ENCODE measurements around the gene CHMP5. TPM values are rescaled to one million over a fixed set of nuclear protein-coding genes. Genes with fewer than 3 reads are reported as not detected.

The CHMP5 gene
- total RNA-seq, 4 donors from 2014 or later: 48.0 to 77.2 (median 65.2) TPM

DNA sequence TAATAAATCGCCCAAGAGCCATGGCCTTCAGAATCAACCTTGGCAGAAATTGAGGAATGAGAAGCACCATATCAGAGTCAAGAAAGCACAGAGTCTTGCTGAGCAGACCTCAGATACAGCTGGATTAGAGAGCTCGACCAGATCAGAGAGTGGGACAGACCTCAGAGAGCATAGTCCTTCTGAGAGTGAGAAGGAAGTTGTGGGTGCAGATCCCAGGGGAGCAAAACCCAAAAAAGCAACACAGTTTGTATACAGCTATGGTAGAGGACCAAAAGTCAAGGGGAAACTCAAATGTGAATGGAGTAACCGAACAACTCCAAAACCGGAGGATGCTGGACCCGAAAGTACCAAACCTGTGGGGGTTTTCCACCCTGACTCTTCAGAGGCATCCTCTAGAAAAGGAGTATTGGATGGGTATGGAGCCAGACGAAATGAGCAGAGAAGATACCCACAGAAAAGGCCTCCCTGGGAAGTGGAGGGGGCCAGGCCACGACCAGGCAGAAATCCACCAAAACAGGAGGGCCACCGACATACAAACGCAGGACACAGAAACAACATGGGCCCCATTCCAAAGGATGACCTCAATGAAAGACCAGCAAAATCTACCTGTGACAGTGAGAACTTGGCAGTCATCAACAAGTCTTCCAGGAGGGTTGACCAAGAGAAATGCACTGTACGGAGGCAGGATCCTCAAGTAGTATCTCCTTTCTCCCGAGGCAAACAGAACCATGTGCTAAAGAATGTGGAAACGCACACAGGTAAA, 30.0 kb downstream of the CHMP5 start:
- H3K36me3 ChIP-seq: peaks cover 18 to 70% (median 49%) of the 10 kb centered on the region in 4 donors
- no peaks in the 10 kb centered on the region for H3K9me3 ChIP-seq
- peaks cover 67 to 88% (median 85%) of the 10 kb centered on the region in 4 donors for H3K4me1 ChIP-seq
- H3K27me3 ChIP-seq: no peaks in the 10 kb centered on the region
- TF ChIP-seq EP300 (IDR thresholded peaks at IDR 0.05) (no peak), POLR2A (IDR thresholded peaks at IDR 0.05; ENCODE audit: low read depth) (no peak), POLR2AphosphoS5 (IDR thresholded peaks at IDR 0.05) (no peak)
- TF ChIP-seq, protein P1, sequence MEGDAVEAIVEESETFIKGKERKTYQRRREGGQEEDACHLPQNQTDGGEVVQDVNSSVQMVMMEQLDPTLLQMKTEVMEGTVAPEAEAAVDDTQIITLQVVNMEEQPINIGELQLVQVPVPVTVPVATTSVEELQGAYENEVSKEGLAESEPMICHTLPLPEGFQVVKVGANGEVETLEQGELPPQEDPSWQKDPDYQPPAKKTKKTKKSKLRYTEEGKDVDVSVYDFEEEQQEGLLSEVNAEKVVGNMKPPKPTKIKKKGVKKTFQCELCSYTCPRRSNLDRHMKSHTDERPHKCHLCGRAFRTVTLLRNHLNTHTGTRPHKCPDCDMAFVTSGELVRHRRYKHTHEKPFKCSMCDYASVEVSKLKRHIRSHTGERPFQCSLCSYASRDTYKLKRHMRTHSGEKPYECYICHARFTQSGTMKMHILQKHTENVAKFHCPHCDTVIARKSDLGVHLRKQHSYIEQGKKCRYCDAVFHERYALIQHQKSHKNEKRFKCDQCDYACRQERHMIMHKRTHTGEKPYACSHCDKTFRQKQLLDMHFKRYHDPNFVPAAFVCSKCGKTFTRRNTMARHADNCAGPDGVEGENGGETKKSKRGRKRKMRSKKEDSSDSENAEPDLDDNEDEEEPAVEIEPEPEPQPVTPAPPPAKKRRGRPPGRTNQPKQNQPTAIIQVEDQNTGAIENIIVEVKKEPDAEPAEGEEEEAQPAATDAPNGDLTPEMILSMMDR (IDR thresholded peaks at IDR 0.05): no peak
- intact Hi-C loops (cut with DNase I): loop anchor here (5.0 kb wide), 1 partner anchor 32 kb away; no protein-coding TSS in a partner anchor
- 92% methylated on average over 12 of the region's 12 CpGs for WGBS
- no peak overlapping the region for H3K4me3 ChIP-seq
- no peak overlapping the region for H3K27ac ChIP-seq (replicated peaks in 1 of 4)
- DNase-seq (ENCODE audit: extremely low spot score): no peak

DNA sequence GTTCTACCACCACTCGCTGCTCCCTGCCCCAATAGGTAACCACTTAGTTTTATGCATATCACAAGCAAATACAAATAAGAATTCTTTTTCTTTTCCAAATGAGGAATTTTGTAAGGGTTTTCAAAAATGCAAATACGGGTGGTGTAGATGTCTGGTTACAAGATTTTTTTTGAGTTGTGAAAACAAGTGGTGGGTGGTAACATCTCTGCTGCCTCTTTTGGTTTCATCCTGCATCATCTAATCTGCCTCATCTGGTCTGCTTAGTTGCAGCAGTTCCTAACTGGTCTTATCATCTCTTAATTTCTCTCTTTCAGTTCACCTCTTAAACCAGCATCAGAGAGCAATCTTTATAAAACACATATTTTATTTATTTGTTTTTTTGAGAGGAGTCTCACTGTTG, 30.7 kb downstream of the CHMP5 start:
- TF ChIP-seq POLR2AphosphoS5 (IDR thresholded peaks at IDR 0.05) (no peak), EP300 (IDR thresholded peaks at IDR 0.05) (no peak), POLR2A (IDR thresholded peaks at IDR 0.05; ENCODE audit: low read depth) (no peak)
- TF ChIP-seq, protein P1 (IDR thresholded peaks at IDR 0.05): no peak
- Histone ChIP-seq H3K27me3 (no peaks in the 10 kb centered on the region), H3K36me3 (peaks cover 23 to 77% (median 55%) of the 10 kb centered on the region in 4 donors), H3K27ac (replicated peaks in 1 of 4) (no peak overlapping the region), H3K4me3 (no peak overlapping the region), H3K9me3 (no peaks in the 10 kb centered on the region), H3K4me1 (peaks cover 70 to 94% (median 85%) of the 10 kb centered on the region in 4 donors)
- 92% methylated on average over 2 of the region's 2 CpGs for WGBS
- intact Hi-C loops (cut with DNase I): no loop called here
- no peak for DNase-seq (ENCODE audit: extremely low spot score)

DNA sequence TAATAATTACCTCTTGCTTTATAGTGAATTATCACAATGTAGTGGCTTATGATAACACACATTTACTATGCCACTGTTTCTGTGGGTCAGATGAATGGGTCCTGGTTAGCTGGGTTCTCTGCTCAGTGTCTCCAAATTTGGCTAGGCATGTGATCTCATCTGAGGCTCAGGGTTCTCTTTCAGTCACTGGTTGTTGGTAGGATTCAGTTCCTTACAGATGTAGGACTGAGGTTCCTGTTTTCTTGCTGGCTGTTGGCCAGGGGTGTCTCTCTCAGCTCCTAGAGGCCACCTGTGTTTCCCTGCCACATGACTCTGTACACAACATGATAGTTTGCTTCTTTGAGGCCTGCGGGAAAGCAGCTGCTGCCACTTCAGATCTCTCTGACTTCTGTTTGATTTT, 32.6 kb downstream of the CHMP5 start:
- no peaks in the 10 kb centered on the region for H3K27me3 ChIP-seq
- no peak overlapping the region for H3K4me3 ChIP-seq
- intact Hi-C loops (cut with DNase I): no loop called here
- no peak for DNase-seq (ENCODE audit: extremely low spot score)
- TF ChIP-seq EP300 (IDR thresholded peaks at IDR 0.05): no peak
- no peak for TF ChIP-seq POLR2A (IDR thresholded peaks at IDR 0.05; ENCODE audit: low read depth)
- TF ChIP-seq, protein P1 (IDR thresholded peaks at IDR 0.05): no peak
- no peak for TF ChIP-seq POLR2AphosphoS5 (IDR thresholded peaks at IDR 0.05)
- peaks cover 39 to 87% (median 71%) of the 10 kb centered on the region in 4 donors for H3K36me3 ChIP-seq
- H3K27ac ChIP-seq (replicated peaks in 1 of 4): no peak overlapping the region
- peaks cover 60 to 80% (median 71%) of the 10 kb centered on the region in 4 donors for H3K4me1 ChIP-seq
- 33% methylated on average over 1 of the region's 1 CpG for WGBS
- no peaks in the 10 kb centered on the region for H3K9me3 ChIP-seq

DNA sequence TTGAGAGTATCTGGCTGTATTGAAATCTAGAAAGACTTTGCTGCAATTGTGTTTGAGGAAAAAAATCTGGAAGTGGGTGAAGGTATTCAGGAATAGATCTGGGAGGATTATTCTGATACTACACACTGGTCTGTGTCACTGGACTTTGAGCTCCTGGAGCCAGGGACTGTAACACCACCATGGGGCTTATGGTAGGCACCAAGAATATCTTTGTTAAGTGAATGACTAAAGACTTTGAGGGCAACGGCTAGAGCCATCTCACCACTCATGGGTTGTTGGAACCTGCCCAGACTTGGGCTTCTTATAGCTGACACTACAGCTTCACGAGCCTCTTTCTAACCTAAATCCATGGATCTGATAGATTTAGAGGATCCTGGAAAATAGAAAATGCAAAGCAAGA, 35.7 kb downstream of the CHMP5 start:
- no peak overlapping the region for H3K27ac ChIP-seq (replicated peaks in 1 of 4)
- H3K4me3 ChIP-seq: no peak overlapping the region
- H3K27me3 ChIP-seq: no peaks in the 10 kb centered on the region
- TF ChIP-seq EP300 (IDR thresholded peaks at IDR 0.05) (no peak), POLR2A (IDR thresholded peaks at IDR 0.05; ENCODE audit: low read depth) (no peak), POLR2AphosphoS5 (IDR thresholded peaks at IDR 0.05) (no peak)
- TF ChIP-seq, protein P1 (IDR thresholded peaks at IDR 0.05): no peak
- intact Hi-C loops (cut with DNase I): no loop called here
- H3K4me1 ChIP-seq: peaks cover 39 to 53% (median 44%) of the 10 kb centered on the region in 4 donors
- no peaks in the 10 kb centered on the region for H3K9me3 ChIP-seq
- DNase-seq (ENCODE audit: extremely low spot score): no peak
- peaks cover 65 to 99% (median 85%) of the 10 kb centered on the region in 4 donors for H3K36me3 ChIP-seq
- WGBS: 77% methylated on average over 2 of the region's 2 CpGs

Measured in esophagus muscularis mucosa (tissue), 4 donors.